A673 (cell line): ENCODE measurements around the gene PI16.
"Not testable (repeated sequence)": the region's sequence is repeated elsewhere in the genome, so short reads cannot be mapped to it uniquely, and the experiment has no call there.

Source experiments
- EZH2 ChIP-seq: fragments of 200-600 bp; sonication (generic); IDR thresholded peaks from 2 replicates; pipeline ENCODE4 v1.6.1; 2017; ENCODE audit warnings: borderline replicate concordance, low read depth, mild to moderate bottlenecking, mixed read lengths, antibody characterized with exemption, low read length; ENCODE audit not compliant: poor library complexity, severe bottlenecking
- TF ChIP-seq, protein P1 (sequence below): fragments of 300-800, 200-600 bp; sonication (generic); conservative IDR thresholded peaks from 2 replicates; pipeline ENCODE4 v1.5.1; 2017; ENCODE audit warnings: low read depth, mild to moderate bottlenecking, antibody characterized with exemption, low read length, moderate library complexity, mixed read lengths

DNA sequence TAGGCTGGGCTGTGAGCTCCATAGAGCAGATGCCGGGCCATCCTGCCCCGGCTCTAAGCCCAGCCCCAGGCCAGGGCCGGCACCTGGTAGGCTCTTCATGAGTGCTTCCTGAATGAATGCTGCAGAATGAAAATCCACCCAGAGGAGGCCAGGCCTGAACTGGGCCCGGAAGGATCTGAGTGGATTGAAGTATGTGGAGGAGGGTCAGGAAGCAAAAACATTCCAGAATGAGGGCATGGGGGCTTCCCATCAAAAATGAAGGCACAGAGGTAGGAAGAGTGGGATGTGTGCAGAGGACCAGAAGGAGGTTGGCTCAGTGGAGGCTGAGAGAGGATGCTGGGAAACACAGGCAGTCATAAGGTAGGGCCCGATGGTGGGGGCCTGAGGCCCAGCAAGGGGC is 15.5 kb upstream of the PI16 start:
- not testable (repeated sequence) for TF ChIP-seq EZH2
- TF ChIP-seq, protein P1, sequence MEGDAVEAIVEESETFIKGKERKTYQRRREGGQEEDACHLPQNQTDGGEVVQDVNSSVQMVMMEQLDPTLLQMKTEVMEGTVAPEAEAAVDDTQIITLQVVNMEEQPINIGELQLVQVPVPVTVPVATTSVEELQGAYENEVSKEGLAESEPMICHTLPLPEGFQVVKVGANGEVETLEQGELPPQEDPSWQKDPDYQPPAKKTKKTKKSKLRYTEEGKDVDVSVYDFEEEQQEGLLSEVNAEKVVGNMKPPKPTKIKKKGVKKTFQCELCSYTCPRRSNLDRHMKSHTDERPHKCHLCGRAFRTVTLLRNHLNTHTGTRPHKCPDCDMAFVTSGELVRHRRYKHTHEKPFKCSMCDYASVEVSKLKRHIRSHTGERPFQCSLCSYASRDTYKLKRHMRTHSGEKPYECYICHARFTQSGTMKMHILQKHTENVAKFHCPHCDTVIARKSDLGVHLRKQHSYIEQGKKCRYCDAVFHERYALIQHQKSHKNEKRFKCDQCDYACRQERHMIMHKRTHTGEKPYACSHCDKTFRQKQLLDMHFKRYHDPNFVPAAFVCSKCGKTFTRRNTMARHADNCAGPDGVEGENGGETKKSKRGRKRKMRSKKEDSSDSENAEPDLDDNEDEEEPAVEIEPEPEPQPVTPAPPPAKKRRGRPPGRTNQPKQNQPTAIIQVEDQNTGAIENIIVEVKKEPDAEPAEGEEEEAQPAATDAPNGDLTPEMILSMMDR = not testable (repeated sequence)
